Epithelial cell of umbilical artery (primary cell): ENCODE data around the gene ZNF426. TPM values are rescaled to one million over a fixed set of nuclear protein-coding genes. Genes with fewer than 3 reads are reported as not detected.

ENCODE experiments used
- total RNA-seq: library from RNA; depleted of rRNA; stranded (reverse); fragments of >200 nt; gene quantifications from 2 replicates; pipeline ENCODE4 v1.2.3, GENCODE V29; 2014

ZNF426 gene
- 20.1 and 21.4 TPM in 2 replicates for total RNA-seq

GRCh38 chr19:9538183-9539058, at the start of gene ZNF426:
Gene ZNF426 (minus strand): TSS chr19:9538645. CDS start chr19:9536232, 2,413 bp downstream.

GRCh38 chr19:9584073-9584833, 45.8 kb upstream of the ZNF426 start, which contains the start of gene ZNF121:
Gene ZNF121 (minus strand): TSS chr19:9584504. CDS start chr19:9568097, 16,407 bp downstream.

GRCh38 chr19:9498183-9498902, 40.1 kb downstream of the ZNF426 start, which contains the start of gene ZNF560:
Gene ZNF560 (minus strand): TSS chr19:9498616. CDS start chr19:9475313, 23,303 bp downstream.

Other genes with a start within 250 kb of the ZNF426 start
- 5.8 and 6.2 TPM in 2 replicates for gene ZNF699, start 228.8 kb downstream of the ZNF426 start, total RNA-seq
- 10.7 and 11.9 TPM in 2 replicates for gene ZNF559, start 214.5 kb downstream of the ZNF426 start, total RNA-seq
- gene ZNF177, start 175.6 kb downstream of the ZNF426 start, total RNA-seq: 0.97 and 1.7 TPM in 2 replicates
- 7.1 and 9.7 TPM in 2 replicates for gene ZNF266, start 103.1 kb downstream of the ZNF426 start, total RNA-seq
- not detected in 2 replicates for gene ZNF560, start 40.0 kb downstream of the ZNF426 start, total RNA-seq
- gene ZNF121, start 45.9 kb upstream of the ZNF426 start, total RNA-seq: 35.4 and 45.9 TPM in 2 replicates
- 37.4 and 39.4 TPM in 2 replicates for gene ZNF561, start 82.6 kb upstream of the ZNF426 start, total RNA-seq
- 19.8 and 35.0 TPM in 2 replicates for gene ZNF562, start 136.5 kb upstream of the ZNF426 start, total RNA-seq
- 2.6 and 5.3 TPM in 2 replicates for gene ZNF846, start 230.1 kb upstream of the ZNF426 start, total RNA-seq